HFFc6 (cell line): ENCODE results near the gene VAT1. TPM values are rescaled to one million over a fixed set of nuclear protein-coding genes. Genes with fewer than 3 reads are reported as not detected.
"Not testable (repeated sequence)": the region's sequence is repeated elsewhere in the genome, so short reads cannot be mapped to it uniquely, and the experiment has no call there.

Experiments used
- DNase-seq: peaks from one replicate; pipeline ENCODE4 v3.0.0-alpha.2; 2018
- H3K27ac Mint-ChIP-seq: 2 replicates; pipeline ENCODE4 v1.8.0; 2020; ENCODE audit warnings: mild to moderate bottlenecking, mixed read lengths
- H3K27me3 Mint-ChIP-seq: 2 replicates; pipeline ENCODE4 v1.8.0; 2021; ENCODE audit warnings: mild to moderate bottlenecking, moderate library complexity, mixed read lengths; ENCODE audit not compliant: insufficient read depth
- H3K36me3 Mint-ChIP-seq: 2 replicates; pipeline ENCODE4 v1.8.0; 2021; ENCODE audit warnings: low read depth, mixed read lengths
- H3K4me1 Mint-ChIP-seq: 2 replicates; pipeline ENCODE4 v1.8.0; 2020; ENCODE audit warnings: low read depth, mixed read lengths
- H3K4me3 Mint-ChIP-seq: 2 replicates; pipeline ENCODE4 v1.8.0; 2020; ENCODE audit warnings: mild to moderate bottlenecking, moderate library complexity, mixed read lengths
- H3K9me3 Mint-ChIP-seq: 2 replicates; pipeline ENCODE4 v1.8.0; 2020; ENCODE audit warnings: mild to moderate bottlenecking, mixed read lengths
- CTCF ChIP-seq: fragments of 200-600 bp; sonication (generic); IDR thresholded peaks from 2 replicates; pipeline ENCODE4 v1.5.0; 2021; ENCODE audit warnings: antibody characterized with exemption, mild to moderate bottlenecking
- total RNA-seq, 6 experiments: library from RNA; stranded (reverse); fragmentation: NEBNext Ultra II Directional; extraction: Animal tissue kit (Norgen Biotek cat#: 25700); gene quantifications; 2 replicates in 1 of 6; 3 replicates in 5 of 6; pipeline ENCODE4 v1.2.3, GENCODE V29; 2021

The VAT1 gene
- total RNA-seq, 6 experiments from 2014 or later = 150 to 274 (median 244) TPM

GRCh38 chr17:42997984-42998938 lies 23.9 kb downstream of the VAT1 start, which contains the start of gene RPL27:
Gene RPL27 (plus strand): TSS chr17:42998419. CDS start chr17:42998751, 332 bp downstream.
- Mint-ChIP-seq H3K27me3 (no peaks in the 10 kb centered on the region; the same call in 1 of the 2 replicates), H3K36me3 (peaks cover 46% of the 10 kb centered on the region), H3K9me3 (no peaks in the 10 kb centered on the region), H3K4me3 (peak within 1 kb of the TSS; percentile 99), H3K4me1 (peaks cover 38% of the 10 kb centered on the region), H3K27ac (peak within 1 kb of the TSS; percentile 100)
- peak; percentile 100 for DNase-seq
- TF ChIP-seq CTCF = peak; percentile 89

GRCh38 chr17:42997390-42997983 lies 24.7 kb downstream of the VAT1 start:
- TF ChIP-seq CTCF = no peak
- Mint-ChIP-seq H3K4me1 (peaks cover 30% of the 10 kb centered on the region), H3K27ac (peak overlapping the region; percentile 100), H3K4me3 (peak overlapping the region; percentile 99), H3K9me3 (no peaks in the 10 kb centered on the region), H3K27me3 (no peaks in the 10 kb centered on the region; the same call in 1 of the 2 replicates), H3K36me3 (peaks cover 45% of the 10 kb centered on the region)
- DNase-seq = no peak

- H3K4me3 Mint-ChIP-seq, DNase-seq, H3K27ac Mint-ChIP-seq, H3K9me3 Mint-ChIP-seq, H3K27me3 Mint-ChIP-seq: not testable (repeated sequence)
- Mint-ChIP-seq H3K4me1 (peaks cover 42% of the 10 kb centered on the region), H3K36me3 (peaks cover 47% of the 10 kb centered on the region)
These were observed 28.3 kb downstream of the VAT1 start for GRCh38 chr17:42993913-42994312.

- peaks cover 51% of the 10 kb centered on the region for H3K36me3 Mint-ChIP-seq
- TF ChIP-seq CTCF = no peak
These were observed 29.3 kb downstream of the VAT1 start for GRCh38 chr17:42992872-42993271.

GRCh38 chr17:42991471-42991870 lies 30.7 kb downstream of the VAT1 start:
- H3K27me3 Mint-ChIP-seq = no peaks in the 10 kb centered on the region
- TF ChIP-seq CTCF = no peak
- no peak for DNase-seq
- H3K27ac Mint-ChIP-seq = peak overlapping the region; percentile 89
- peak overlapping the region; percentile 68; the same call in 1 of the 2 replicates for H3K4me3 Mint-ChIP-seq
- H3K9me3 Mint-ChIP-seq = no peaks in the 10 kb centered on the region
- H3K36me3 Mint-ChIP-seq = peaks cover 52% of the 10 kb centered on the region
- H3K4me1 Mint-ChIP-seq = peaks cover 36% of the 10 kb centered on the region

More at GRCh38 chr17:42992872-42993271, 29.3 kb downstream of the VAT1 start:
- Mint-ChIP-seq H3K4me3 (no peak overlapping the region), H3K9me3 (no peaks in the 10 kb centered on the region), H3K27ac (no peak overlapping the region), H3K4me1 (peaks cover 46% of the 10 kb centered on the region), H3K27me3 (no peaks in the 10 kb centered on the region)
- no peak for DNase-seq
